DMS79 treated with DMSO at 0.1 percent for 48 hours (cell line): ENCODE data around the gene RPTOR.

Experiments used
- DNase-seq: peaks from one replicate; lab custom pipeline; 2025; lab: John Stamatoyannopoulos, UW

Gene RPTOR

GRCh38 chr17:80831491-80831890, 286.9 kb downstream of the RPTOR start:
- DNase-seq, result no peak

DNA sequence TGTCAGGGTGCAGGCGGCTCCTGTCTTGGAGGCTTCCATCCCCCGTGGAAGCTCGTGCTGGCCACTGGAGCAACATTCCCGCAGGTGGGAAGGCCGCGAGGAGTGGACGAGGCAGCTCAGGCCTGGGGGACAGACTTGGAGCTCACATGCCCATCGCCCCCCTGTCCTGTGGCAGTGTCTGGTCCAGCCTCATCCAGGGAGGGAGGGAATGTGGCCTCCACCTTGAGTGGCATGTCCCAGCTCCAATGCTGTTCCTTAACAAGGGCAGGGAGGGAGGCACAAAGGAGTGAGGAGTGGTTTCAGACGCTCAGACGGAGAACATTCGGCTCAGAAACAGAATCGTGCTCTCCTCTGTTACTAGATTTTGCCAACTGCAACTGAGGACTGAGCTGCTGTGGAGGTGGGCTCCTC, 287.6 kb downstream of the RPTOR start:
- peak; percentile 8 for DNase-seq

GRCh38 chr17:80832888-80833583, 288.4 kb downstream of the RPTOR start:
- peak; percentile 74 for DNase-seq

DNA sequence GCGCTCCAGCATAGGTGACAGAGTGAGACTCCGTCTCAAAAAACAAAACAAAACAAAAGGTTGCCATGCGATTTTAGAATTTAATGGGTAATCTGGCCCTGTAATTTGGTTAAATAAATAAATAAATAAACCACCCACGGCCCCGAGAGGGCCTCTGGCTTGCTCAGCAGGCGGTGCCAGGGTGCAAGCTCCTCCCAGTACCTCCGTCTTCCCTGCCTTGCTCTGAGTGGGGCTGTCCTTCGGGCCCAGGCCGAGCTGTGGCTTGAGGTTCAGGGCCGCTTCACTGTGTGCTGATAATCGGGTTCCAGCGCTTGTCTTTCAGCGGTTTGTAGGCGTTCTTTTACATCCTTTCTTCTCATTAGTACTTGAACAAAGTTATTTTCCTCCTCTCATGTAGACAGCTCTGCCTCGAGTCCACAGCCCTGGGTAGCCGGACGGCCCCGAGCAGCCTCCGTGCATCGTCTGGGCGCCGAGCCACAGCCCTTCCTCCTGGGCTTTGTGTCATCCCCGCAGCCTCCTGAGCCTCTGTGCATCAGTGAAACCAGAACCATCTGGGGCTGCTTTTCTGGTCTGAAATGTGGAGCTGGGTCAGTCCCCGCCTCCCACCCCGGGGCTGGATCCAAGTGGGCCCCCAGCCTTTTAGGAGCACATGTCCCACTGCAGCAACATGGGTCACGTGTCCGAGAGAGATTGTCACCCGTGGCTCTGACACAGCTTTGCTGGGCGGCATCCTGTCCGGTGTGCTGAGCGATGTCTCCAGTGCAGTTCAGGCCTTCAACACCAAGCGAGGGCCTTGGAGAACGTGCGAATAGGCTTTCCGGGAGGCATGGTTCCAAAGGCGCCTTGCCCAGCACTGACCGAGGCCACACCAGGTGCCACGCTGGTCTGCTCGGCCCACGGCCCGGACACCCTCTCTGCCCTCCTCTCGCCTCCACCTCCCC, 289.6 kb downstream of the RPTOR start:
- no peak for DNase-seq

DNA sequence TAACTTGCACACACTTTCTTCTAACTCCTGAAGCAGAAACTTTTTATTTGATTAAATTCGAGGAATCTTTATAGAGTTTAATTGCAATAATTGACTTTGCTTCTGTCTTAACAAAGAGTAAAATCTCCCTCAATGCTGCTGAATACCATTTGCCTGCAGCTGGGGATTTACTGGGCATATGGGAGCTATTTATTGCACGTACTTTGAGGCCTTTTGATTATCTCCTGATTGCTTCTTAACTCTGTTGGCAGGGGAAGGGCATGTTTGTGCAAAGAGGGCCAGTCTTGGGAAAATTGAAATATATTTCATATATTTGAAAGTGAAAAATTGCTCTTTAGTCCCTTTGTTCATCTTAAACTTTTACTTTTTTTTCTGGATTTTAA, 290.2 kb downstream of the RPTOR start:
- no peak for DNase-seq

GRCh38 chr17:80835816-80836657, 291.4 kb downstream of the RPTOR start:
- no peak for DNase-seq

DNA sequence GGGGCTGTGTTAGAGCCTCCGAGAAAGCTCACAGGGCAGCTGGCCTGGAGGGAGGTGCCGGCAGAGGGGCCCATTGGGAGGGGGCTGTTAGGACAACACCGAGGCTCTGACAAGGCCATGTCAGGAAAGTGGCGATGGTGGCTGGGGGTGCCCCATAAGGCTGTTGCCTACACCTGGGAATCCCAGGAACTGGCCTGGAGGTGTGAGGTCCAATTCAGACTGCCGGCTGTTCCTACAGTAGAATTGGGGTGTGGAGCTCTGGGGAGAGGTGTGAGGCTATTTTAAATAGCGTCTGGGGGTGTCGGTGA, 292.0 kb downstream of the RPTOR start:
- DNase-seq, result no peak

GRCh38 chr17:80836971-80837481, 292.4 kb downstream of the RPTOR start:
- no peak for DNase-seq

DNA sequence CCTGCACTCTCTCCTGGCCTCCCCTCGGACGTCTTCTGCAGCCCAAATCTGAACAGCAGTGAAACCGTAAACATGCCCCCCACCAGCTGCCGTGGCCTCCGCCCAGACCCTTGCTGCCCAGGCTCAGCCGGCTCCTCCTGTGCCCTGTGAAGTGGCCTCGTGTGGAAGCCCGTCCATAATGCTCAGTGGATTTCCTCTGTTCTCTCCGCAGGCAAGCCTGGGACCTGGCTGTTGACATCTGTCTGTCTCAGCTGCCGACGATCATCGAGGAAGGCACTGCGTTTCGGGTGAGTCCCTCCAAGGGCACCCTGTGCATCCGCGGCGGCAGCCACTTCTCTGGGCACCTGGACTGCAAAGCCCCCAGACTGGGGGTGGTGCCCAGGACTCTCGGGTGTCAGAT, 293.1 kb downstream of the RPTOR start:
- no peak for DNase-seq

- DNase-seq, result no peak
Measured at GRCh38 chr17:80838311-80839025, 293.8 kb downstream of the RPTOR start.

GRCh38 chr17:80839026-80839345, 294.3 kb downstream of the RPTOR start:
- DNase-seq, result no peak

GRCh38 chr17:80839511-80839941, 294.9 kb downstream of the RPTOR start:
- DNase-seq, result no peak

DNA sequence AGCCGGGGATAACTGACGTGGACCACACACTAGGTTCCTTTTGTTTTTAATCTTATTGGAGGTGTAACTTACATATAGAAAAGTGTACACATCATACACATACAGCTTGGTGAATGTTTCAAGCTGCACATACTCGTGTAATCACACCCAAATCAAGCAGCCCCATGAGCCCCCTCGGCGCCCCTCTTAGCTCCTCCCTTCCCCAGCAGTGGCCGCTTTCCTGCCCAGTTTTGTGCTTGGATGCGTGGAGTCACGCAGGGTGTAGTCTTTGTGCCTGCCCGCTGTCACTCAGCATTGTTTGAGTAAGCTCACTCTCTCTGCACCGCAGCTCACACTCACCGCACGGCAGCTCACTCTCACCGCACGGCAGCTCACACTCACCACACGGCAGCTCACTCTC, 295.3 kb downstream of the RPTOR start:
- DNase-seq, result no peak

DNA sequence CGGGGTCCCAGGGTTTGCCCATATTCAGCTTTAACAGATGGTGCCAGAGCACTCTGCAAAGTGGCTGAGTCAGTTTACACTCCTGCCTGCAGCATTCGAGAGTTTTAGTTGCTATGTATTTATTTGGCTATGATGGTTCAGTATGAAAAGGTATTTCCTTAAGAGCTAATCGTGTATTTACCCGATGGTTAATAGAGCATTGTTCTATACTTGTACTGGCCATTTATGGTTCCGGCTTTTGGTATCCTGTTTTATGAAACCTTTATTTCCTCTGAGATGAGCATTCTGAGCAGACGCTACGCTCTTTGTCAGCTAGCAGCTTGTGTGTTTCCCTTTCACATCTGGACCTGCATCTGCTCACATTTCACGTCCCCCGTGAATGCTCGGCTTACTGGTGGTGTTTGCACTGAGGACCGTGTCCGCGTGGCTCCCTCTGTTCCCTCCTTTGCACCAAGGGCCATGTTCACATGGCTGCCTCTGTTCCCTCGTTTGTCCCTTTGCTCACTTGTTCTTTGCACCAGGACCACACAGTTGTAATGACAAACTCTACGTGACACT, 297.9 kb downstream of the RPTOR start:
- DNase-seq, result no peak

GRCh38 chr17:80843741-80844156, 299.1 kb downstream of the RPTOR start:
- no peak for DNase-seq

- DNase-seq, result no peak
Measured at GRCh38 chr17:80844418-80844990, 299.9 kb downstream of the RPTOR start.

DNA sequence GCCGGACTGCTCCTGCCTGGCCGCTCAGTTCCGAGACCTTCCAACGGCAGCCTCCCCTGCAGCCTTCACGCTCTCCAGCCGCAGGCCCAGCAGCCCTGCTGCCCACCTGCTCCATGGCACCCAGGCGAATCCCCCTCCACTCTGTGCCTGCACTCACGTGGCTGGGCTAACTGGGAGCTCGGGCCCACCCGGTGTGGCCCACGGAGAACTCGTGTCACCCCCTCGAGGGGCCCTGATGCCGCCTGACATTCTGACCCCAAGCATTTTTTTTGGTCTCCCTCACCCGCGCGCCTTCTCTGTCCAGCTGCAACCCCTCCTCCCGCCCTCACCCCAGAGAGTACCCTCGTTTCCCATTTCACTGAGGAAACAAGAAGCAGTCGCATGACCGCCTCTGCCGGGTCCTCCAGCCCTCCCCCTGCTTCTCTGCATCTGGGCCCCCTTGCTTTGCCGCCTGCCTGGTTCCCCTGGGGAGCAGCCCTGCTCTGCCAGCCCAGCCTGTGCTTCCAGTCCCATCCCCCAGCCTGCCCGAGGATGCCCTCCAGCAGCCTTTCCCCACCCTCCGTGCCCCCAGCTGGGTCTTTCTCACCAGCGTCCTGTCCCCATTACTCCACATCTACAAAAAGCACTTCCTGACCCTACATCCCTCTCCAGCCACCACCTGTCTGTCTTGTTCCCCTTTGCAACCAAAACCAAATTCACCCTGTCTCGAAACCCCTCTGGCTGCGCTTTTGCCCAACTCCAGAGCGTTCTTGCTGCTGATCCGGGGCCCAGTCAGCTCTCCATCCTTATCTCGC, 300.6 kb downstream of the RPTOR start:
- no peak for DNase-seq

DNA sequence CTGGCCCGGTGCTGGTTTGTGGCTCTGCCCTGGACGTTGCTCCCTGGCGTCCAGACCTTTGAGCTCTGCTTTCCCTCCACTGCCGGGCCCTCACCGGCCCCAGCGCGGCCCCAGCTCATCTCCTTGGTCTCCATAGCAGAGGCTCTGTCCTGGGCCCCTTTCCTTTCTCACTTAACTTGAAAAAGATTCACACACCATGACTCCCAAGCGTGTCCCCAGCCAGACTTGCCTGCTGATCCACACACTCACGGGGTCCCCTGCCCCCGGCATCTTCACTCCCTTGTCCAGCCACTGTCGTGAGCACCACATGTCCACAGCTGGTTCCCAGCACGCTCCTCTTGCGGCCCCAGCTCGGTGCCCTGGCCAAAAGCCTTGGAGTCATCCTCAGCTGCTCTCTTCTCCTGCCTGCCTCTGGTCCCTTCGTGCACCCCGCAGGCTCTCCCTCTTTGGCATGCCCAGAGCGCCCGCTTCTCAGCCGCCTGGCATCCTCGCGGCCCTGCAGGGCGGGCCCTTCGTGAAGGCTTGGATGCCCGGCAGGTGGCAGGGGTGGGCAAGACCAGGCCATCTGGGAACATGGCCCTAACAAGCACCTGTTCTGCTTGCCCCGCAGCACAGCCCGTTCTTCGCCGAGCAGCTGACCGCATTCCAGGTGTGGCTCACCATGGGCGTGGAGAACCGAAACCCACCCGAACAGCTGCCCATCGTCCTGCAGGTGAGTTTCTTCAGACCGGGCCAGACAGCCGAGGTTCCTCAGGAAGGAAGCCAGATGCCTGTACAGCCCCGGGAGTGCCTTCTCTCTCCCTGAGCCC, 301.4 kb downstream of the RPTOR start:
- DNase-seq, result no peak

DNA sequence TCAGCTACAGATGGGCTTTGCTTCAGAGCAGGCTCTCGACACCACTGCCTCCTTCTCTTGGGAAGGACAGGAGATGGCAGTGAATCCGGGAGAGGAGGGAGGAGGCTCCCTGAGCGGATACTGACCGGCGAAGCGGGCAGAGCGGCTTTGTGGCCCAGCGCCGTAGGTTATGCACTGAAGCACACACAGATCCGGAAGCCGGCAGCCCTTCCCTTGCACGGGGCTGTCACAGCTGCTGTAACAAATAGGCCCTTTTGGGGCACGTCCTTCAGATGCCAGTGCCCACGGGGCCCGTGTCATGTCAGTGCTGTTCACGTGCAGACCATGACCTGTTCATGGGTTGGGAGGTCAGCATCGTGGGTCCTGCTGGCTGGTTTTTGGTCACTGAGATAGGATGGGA, 302.3 kb downstream of the RPTOR start:
- DNase-seq, result no peak
